ENCODE data around the gene SMAP1.

The SMAP1 gene

GRCh38 chr6:70831427-70831826 lies 163.7 kb downstream of the SMAP1 start:
- Histone ChIP-seq H3K36me3 (ENCODE audit: control insufficient read depth, insufficient read depth, low read length) (no peaks in the 10 kb centered on the region), H3K27me3 (ENCODE audit: control insufficient read depth, insufficient read depth, low read length) (no peaks in the 10 kb centered on the region), H3K27ac (ENCODE audit: low read depth, low read length) (no peak overlapping the region), H3K9ac (ENCODE audit: low read length) (no peak overlapping the region), H3K4me3 (ENCODE audit: low read length) (no peak overlapping the region), H3K4me1 (ENCODE audit: control insufficient read depth, insufficient read depth, low read length) (no peaks in the 10 kb centered on the region)

GRCh38 chr6:70834520-70834919 lies 166.8 kb downstream of the SMAP1 start:
- H3K27ac ChIP-seq (ENCODE audit: low read depth, low read length) = no peak overlapping the region
- H3K9ac ChIP-seq (ENCODE audit: low read length) = no peak overlapping the region
- H3K4me3 ChIP-seq (ENCODE audit: low read length) = no peak overlapping the region
- no peaks in the 10 kb centered on the region for H3K4me1 ChIP-seq (ENCODE audit: control insufficient read depth, insufficient read depth, low read length)
- H3K36me3 ChIP-seq (ENCODE audit: control insufficient read depth, insufficient read depth, low read length) = no peaks in the 10 kb centered on the region
- no peaks in the 10 kb centered on the region for H3K27me3 ChIP-seq (ENCODE audit: control insufficient read depth, insufficient read depth, low read length)

DNA sequence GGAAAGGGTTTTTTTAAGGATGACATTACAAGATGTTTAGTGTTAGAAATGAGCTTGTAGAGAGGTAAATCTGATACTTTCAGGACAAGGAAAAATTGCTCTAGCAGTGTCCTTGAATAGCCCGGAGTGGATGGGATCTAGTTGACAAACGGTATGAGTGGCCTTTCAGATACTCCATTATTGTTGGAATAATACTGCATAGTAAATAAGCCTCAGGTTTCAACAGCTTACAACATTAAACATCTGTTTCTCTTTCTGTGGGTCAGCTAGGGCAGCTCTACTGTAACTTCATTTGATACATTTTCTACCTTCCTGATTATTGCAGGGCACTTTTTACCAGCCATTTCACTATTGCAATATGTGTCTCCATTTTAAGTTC lies 171.2 kb downstream of the SMAP1 start:
- Histone ChIP-seq H3K9ac (ENCODE audit: low read length) (no peak overlapping the region), H3K36me3 (ENCODE audit: control insufficient read depth, insufficient read depth, low read length) (no peaks in the 10 kb centered on the region), H3K27ac (ENCODE audit: low read depth, low read length) (no peak overlapping the region), H3K4me1 (ENCODE audit: control insufficient read depth, insufficient read depth, low read length) (no peaks in the 10 kb centered on the region), H3K27me3 (ENCODE audit: control insufficient read depth, insufficient read depth, low read length) (no peaks in the 10 kb centered on the region), H3K4me3 (ENCODE audit: low read length) (no peak overlapping the region)

DNA sequence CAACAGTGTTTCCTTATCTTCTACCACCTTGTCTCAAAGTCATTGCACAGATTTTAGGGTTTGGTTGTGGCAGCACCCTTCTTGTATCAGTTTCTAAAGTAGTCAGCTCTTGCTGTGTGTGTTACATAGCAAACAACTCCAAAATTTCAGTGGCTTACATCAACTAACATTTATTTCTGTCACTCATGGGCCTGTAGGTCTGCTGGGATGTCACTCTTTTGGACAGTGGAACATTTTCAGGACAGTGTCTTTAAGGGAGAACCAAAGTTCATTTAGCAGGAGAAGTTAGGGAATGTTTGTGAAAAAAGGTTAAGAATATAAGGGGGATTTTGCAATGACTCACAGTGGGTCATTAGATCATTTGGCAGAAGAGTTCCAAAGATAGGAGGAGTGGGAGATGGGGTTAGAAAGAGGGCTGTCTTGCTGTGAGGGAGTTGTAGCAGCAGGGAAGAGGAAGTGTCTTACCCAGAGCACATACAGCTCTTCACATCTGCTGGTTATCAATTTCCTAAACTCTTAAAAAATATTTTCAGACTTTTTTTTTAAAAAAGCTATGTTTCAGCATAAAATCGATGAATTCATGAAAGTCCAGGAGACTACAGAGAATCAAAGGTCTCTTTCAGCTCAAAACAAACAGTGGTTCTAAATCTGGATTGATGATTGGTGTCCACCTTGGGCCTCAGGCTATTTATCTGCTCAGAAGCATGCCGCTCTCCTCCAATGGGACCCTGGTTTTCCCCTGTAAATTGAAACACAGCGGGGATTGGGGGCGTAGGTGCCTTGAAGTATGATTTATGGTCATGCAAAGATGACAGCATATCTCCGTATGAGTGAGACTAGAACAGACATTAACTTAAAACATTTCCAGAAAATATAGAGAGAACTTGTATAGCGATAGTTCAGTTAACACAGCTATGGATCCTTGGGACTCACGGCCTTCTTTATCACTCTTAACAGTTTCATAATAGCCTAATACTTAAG lies 171.9 kb downstream of the SMAP1 start:
- no peaks in the 10 kb centered on the region for H3K36me3 ChIP-seq (ENCODE audit: control insufficient read depth, insufficient read depth, low read length)
- no peak overlapping the region for H3K27ac ChIP-seq (ENCODE audit: low read depth, low read length)
- no peak overlapping the region for H3K4me3 ChIP-seq (ENCODE audit: low read length)
- no peaks in the 10 kb centered on the region for H3K4me1 ChIP-seq (ENCODE audit: control insufficient read depth, insufficient read depth, low read length)
- no peaks in the 10 kb centered on the region for H3K27me3 ChIP-seq (ENCODE audit: control insufficient read depth, insufficient read depth, low read length)
- no peak overlapping the region for H3K9ac ChIP-seq (ENCODE audit: low read length)

DNA sequence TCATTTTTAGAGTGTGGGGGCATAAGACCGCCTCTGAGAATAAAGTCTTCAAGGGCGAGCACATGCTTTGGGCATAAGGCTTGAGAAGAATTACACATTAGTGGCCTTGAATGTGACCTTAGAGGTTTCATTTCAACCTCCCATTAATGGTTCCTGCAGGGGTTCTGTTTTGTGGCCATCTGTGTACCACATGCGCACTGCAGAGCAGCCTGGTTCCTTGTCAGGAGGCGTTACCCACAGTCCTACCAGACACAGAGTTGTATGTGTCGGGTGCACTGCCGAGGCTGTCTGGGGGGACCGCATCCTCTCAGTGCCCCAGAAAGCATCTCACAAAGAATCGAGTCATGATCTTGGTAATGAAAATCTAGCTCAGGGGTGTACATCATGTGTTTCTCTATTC lies 173.4 kb downstream of the SMAP1 start:
- Histone ChIP-seq H3K4me3 (ENCODE audit: low read length) (no peak overlapping the region), H3K9ac (ENCODE audit: low read length) (no peak overlapping the region), H3K27ac (ENCODE audit: low read depth, low read length) (no peak overlapping the region), H3K36me3 (ENCODE audit: control insufficient read depth, insufficient read depth, low read length) (no peaks in the 10 kb centered on the region), H3K4me1 (ENCODE audit: control insufficient read depth, insufficient read depth, low read length) (no peaks in the 10 kb centered on the region), H3K27me3 (ENCODE audit: control insufficient read depth, insufficient read depth, low read length) (no peaks in the 10 kb centered on the region)

DNA sequence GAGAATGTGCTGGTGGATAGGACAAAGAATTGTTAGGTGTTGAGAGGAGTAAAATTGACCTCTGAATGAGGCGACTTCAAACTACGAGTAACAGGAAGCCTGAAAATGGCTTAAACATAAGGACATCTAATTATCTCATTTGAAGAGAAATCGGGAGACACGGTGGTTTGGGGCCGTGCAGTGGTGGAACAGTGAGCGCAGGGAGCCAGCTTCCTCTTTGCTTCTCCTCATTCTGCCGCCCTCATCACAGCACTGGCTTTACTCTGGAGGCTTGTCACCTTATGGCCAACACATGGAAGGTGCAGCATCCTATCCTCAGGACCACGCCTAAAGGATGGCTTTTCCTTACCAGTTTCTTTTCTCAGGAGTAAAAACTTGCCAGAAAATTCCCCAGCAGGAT lies 174.9 kb downstream of the SMAP1 start:
- H3K4me3 ChIP-seq (ENCODE audit: low read length) = no peak overlapping the region
- H3K4me1 ChIP-seq (ENCODE audit: control insufficient read depth, insufficient read depth, low read length) = no peaks in the 10 kb centered on the region
- H3K36me3 ChIP-seq (ENCODE audit: control insufficient read depth, insufficient read depth, low read length) = no peaks in the 10 kb centered on the region
- no peaks in the 10 kb centered on the region for H3K27me3 ChIP-seq (ENCODE audit: control insufficient read depth, insufficient read depth, low read length)
- no peak overlapping the region for H3K27ac ChIP-seq (ENCODE audit: low read depth, low read length)
- H3K9ac ChIP-seq (ENCODE audit: low read length) = no peak overlapping the region

DNA sequence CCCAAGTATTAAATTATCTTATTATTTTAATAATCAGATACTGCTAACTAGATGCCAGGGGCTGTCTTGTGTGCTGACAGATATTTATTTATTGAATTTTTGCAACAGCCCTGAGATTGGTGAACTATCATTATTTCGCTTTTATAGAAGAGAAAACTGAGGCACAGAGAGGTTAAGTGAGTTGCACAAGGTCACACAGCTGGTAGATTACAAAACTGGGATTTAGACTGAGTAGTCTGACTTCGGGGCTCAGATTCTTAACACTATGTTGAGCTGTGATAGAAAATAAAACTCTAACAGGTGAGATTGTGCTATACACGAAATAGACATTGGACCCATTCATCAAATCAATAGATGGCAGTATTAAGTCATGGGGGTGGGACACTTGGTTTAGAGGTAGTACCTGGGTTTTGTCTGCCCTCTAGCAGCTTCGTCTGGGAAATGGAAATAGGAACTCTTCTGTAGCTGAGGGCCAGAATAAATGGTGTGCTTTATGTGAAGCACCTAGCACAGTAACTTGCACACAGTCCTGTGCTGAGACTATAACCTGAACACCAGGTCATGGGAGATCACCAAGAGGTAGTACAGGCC lies 175.7 kb downstream of the SMAP1 start:
- Histone ChIP-seq H3K9ac (ENCODE audit: low read length) (no peak overlapping the region), H3K4me1 (ENCODE audit: control insufficient read depth, insufficient read depth, low read length) (no peaks in the 10 kb centered on the region), H3K36me3 (ENCODE audit: control insufficient read depth, insufficient read depth, low read length) (no peaks in the 10 kb centered on the region), H3K27me3 (ENCODE audit: control insufficient read depth, insufficient read depth, low read length) (no peaks in the 10 kb centered on the region), H3K27ac (ENCODE audit: low read depth, low read length) (no peak overlapping the region), H3K4me3 (ENCODE audit: low read length) (no peak overlapping the region)

DNA sequence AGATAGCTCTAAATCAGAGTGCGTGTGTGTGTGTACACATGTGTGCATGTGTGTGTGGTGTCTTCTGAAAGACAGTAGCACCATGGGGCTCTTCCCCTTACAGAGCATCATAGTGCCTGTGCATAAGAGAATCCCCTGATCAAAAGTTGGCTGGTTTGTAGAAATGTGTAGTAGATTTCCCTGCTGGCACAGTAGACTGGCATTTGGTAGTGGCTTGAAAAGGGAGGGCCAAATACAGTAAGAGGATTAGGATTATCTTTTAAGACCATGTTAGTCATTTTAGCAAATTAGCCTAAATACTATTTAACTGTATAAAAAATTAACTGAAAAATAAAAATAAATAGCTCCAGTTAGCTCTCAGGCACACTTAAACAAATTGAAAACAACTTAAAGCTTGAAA lies 176.6 kb downstream of the SMAP1 start:
- Histone ChIP-seq H3K27me3 (ENCODE audit: control insufficient read depth, insufficient read depth, low read length) (no peaks in the 10 kb centered on the region), H3K4me1 (ENCODE audit: control insufficient read depth, insufficient read depth, low read length) (no peaks in the 10 kb centered on the region), H3K36me3 (ENCODE audit: control insufficient read depth, insufficient read depth, low read length) (no peaks in the 10 kb centered on the region), H3K27ac (ENCODE audit: low read depth, low read length) (no peak overlapping the region), H3K9ac (ENCODE audit: low read length) (no peak overlapping the region), H3K4me3 (ENCODE audit: low read length) (no peak overlapping the region)

GRCh38 chr6:70846207-70846835 lies 178.6 kb downstream of the SMAP1 start:
- Histone ChIP-seq H3K27me3 (ENCODE audit: control insufficient read depth, insufficient read depth, low read length) (no peaks in the 10 kb centered on the region), H3K27ac (ENCODE audit: low read depth, low read length) (no peak overlapping the region), H3K4me3 (ENCODE audit: low read length) (no peak overlapping the region)

GRCh38 chr6:70847106-70848084 lies 179.7 kb downstream of the SMAP1 start:
- Histone ChIP-seq H3K4me3 (ENCODE audit: low read length) (no peak overlapping the region), H3K36me3 (ENCODE audit: control insufficient read depth, insufficient read depth, low read length) (no peaks in the 10 kb centered on the region), H3K27ac (ENCODE audit: low read depth, low read length) (no peak overlapping the region), H3K4me1 (ENCODE audit: control insufficient read depth, insufficient read depth, low read length) (no peaks in the 10 kb centered on the region), H3K27me3 (ENCODE audit: control insufficient read depth, insufficient read depth, low read length) (no peaks in the 10 kb centered on the region), H3K9ac (ENCODE audit: low read length) (no peak overlapping the region)

More at GRCh38 chr6:70846207-70846835, 178.6 kb downstream of the SMAP1 start:
- Histone ChIP-seq H3K9ac (ENCODE audit: low read length) (no peak overlapping the region), H3K4me1 (ENCODE audit: control insufficient read depth, insufficient read depth, low read length) (no peaks in the 10 kb centered on the region), H3K36me3 (ENCODE audit: control insufficient read depth, insufficient read depth, low read length) (no peaks in the 10 kb centered on the region)

- no peak overlapping the region for H3K27ac ChIP-seq (ENCODE audit: low read depth, low read length)
- H3K9ac ChIP-seq (ENCODE audit: low read length) = no peak overlapping the region
- H3K27me3 ChIP-seq (ENCODE audit: control insufficient read depth, insufficient read depth, low read length) = no peaks in the 10 kb centered on the region
- no peaks in the 10 kb centered on the region for H3K36me3 ChIP-seq (ENCODE audit: control insufficient read depth, insufficient read depth, low read length)
- no peak overlapping the region for H3K4me3 ChIP-seq (ENCODE audit: low read length)
- H3K4me1 ChIP-seq (ENCODE audit: control insufficient read depth, insufficient read depth, low read length) = no peaks in the 10 kb centered on the region
Observed at GRCh38 chr6:70849348-70850069, 181.8 kb downstream of the SMAP1 start.

Data from rectal smooth muscle tissue (tissue), 1 donor.